GM23338 (cell line): ENCODE results near the gene SNCA. TPM values are rescaled to one million over a fixed set of nuclear protein-coding genes. Genes with fewer than 3 reads are reported as not detected.

Experiments used
- ATAC-seq: fragments of 200-7000 bp; cut with Tn5 transposase; 3 replicates; pipeline ENCODE4 v1.9.1; 2020
- DNase-seq: peaks from one replicate; pipeline ENCODE4 v3.0.0-alpha.2; 2015; ENCODE audit warnings: low spot score
- H2AFZ ChIP-seq: fragments of 200-600 bp; sonication (generic); 2 replicates; pipeline ENCODE4 v1.8.0; 2016; ENCODE audit warnings: antibody characterized with exemption, mild to moderate bottlenecking, moderate library complexity
- H3F3A ChIP-seq: fragments of 200-600 bp; sonication (generic); replicated peaks from 2 replicates; pipeline ENCODE4 v1.8.0; 2017; ENCODE audit warnings: antibody characterized with exemption, mixed run types, low read depth
- H3K27ac ChIP-seq: fragments of 200-600 bp; sonication (generic); 2 replicates; pipeline ENCODE4 v1.6.1; 2016; ENCODE audit warnings: low read depth
- H3K27me3 ChIP-seq: fragments of 200-600 bp; sonication (generic); 2 replicates; pipeline ENCODE4 v1.8.0; 2016; ENCODE audit warnings: mild to moderate bottlenecking, mixed run types, moderate library complexity; ENCODE audit not compliant: insufficient read depth
- H3K36me3 ChIP-seq: fragments of 200-600 bp; sonication (generic); 2 replicates; pipeline ENCODE4 v1.8.0; 2016; ENCODE audit warnings: mild to moderate bottlenecking; ENCODE audit not compliant: insufficient read depth
- H3K4me1 ChIP-seq: fragments of 200-600 bp; sonication (generic); 2 replicates; pipeline ENCODE4 v1.8.0; 2016; ENCODE audit warnings: mild to moderate bottlenecking, moderate library complexity; ENCODE audit not compliant: insufficient read depth
- H3K4me2 ChIP-seq: fragments of 200-600 bp; sonication (generic); 2 replicates; pipeline ENCODE4 v1.7.1; 2017; ENCODE audit warnings: mixed run types
- H3K4me3 ChIP-seq: fragments of 200-600 bp; sonication (generic); 2 replicates; pipeline ENCODE4 v1.6.1; 2016; ENCODE audit warnings: mixed run types
- H3K79me2 ChIP-seq: fragments of 200-600 bp; sonication (generic); replicated peaks from 2 replicates; pipeline ENCODE4 v1.8.0; 2017; ENCODE audit warnings: mild to moderate bottlenecking; ENCODE audit not compliant: insufficient read depth
- H3K9me2 ChIP-seq: fragments of 200-600 bp; sonication (generic); 2 replicates; pipeline ENCODE4 v1.8.0; 2017; ENCODE audit not compliant: insufficient read depth
- H4K20me1 ChIP-seq: fragments of 200-600 bp; sonication (generic); replicated peaks from 2 replicates; pipeline ENCODE4 v1.8.0; 2017; ENCODE audit warnings: mild to moderate bottlenecking; ENCODE audit not compliant: insufficient read depth
- H3K27ac Mint-ChIP-seq: 2 replicates; pipeline ENCODE4 v1.8.0; 2020; ENCODE audit warnings: inconsistent platforms, mild to moderate bottlenecking, moderate library complexity, mixed read lengths
- H3K27me3 Mint-ChIP-seq: 3 replicates; pipeline ENCODE4 v1.8.0; 2022; ENCODE audit warnings: low read depth, mild to moderate bottlenecking, moderate library complexity, mixed read lengths, inconsistent platforms; ENCODE audit not compliant: insufficient read depth, poor library complexity
- H3K36me3 Mint-ChIP-seq: 3 replicates; pipeline ENCODE4 v1.8.0; 2021; ENCODE audit warnings: low read depth, mild to moderate bottlenecking, inconsistent platforms, moderate library complexity, mixed read lengths
- H3K4me1 Mint-ChIP-seq: 3 replicates; pipeline ENCODE4 v1.8.0; 2020; ENCODE audit warnings: mild to moderate bottlenecking, inconsistent platforms, mixed read lengths
- H3K4me3 Mint-ChIP-seq: 3 replicates; pipeline ENCODE4 v1.8.0; 2021; ENCODE audit warnings: moderate library complexity, mild to moderate bottlenecking, inconsistent platforms, mixed read lengths
- H3K9me3 Mint-ChIP-seq: 3 replicates; pipeline ENCODE4 v1.8.0; 2020; ENCODE audit warnings: moderate library complexity, mild to moderate bottlenecking, inconsistent platforms, mixed read lengths
- CREB1 ChIP-seq: fragments of 250-450 bp; sonication (Bioruptor Pico); IDR thresholded peaks from 2 replicates; pipeline ENCODE4 v1.5.0; 2020; ENCODE audit warnings: low read depth, mild to moderate bottlenecking, moderate library complexity
- ETS1 ChIP-seq: IDR thresholded peaks from 2 replicates; pipeline ENCODE4 v1.6.1; 2016; ENCODE audit warnings: antibody characterized with exemption
- EZH2 ChIP-seq: fragments of 200-600 bp; sonication (generic); IDR thresholded peaks from one replicate; pipeline ENCODE4 v1.8.0; 2017; ENCODE audit warnings: antibody characterized with exemption, mild to moderate bottlenecking, low read depth; ENCODE audit not compliant: unreplicated experiment
- EZH2phosphoT487 ChIP-seq: fragments of 200-600 bp; sonication (generic); IDR thresholded peaks from one replicate; pipeline ENCODE4 v1.8.1; 2018; ENCODE audit warnings: antibody characterized with exemption; ENCODE audit not compliant: unreplicated experiment
- NANOG ChIP-seq: IDR thresholded peaks from 2 replicates; pipeline ENCODE4 v1.6.1; 2016; ENCODE audit warnings: antibody characterized with exemption, borderline replicate concordance
- POLR2AphosphoS5 ChIP-seq: IDR thresholded peaks from 2 replicates; pipeline ENCODE4 v1.6.1; 2016; ENCODE audit warnings: antibody characterized with exemption, low read depth
- STAT1 ChIP-seq: IDR thresholded peaks from one replicate; pipeline ENCODE4 v1.6.1; 2016; ENCODE audit warnings: antibody characterized with exemption; ENCODE audit not compliant: unreplicated experiment
- polyA plus RNA-seq: library from polyadenylated mRNA; unstranded; fragments of >200 nt; fragmentation: Nextera tagmentation; extraction: Ambion mirVana; gene quantifications from 2 replicates; pipeline ENCODE4 v1.2.1, GENCODE V29; 2016
- total RNA-seq: library from RNA; depleted of rRNA; stranded (reverse); fragments of >200 nt; shearing (Covaris generic); gene quantifications from 2 replicates; pipeline ENCODE4 v1.2.3, GENCODE V29; 2014
- TF ChIP-seq, protein P1 (sequence below): fragments of 250-450 bp; sonication (Bioruptor Pico); IDR thresholded peaks from 2 replicates; pipeline ENCODE4 v1.5.0; 2020; ENCODE audit warnings: mild to moderate bottlenecking, moderate library complexity
- TF ChIP-seq, protein P2 (sequence below): IDR thresholded peaks from one replicate; pipeline ENCODE4 v1.6.1; 2018; ENCODE audit warnings: antibody characterized with exemption; ENCODE audit not compliant: unreplicated experiment
- TF ChIP-seq, protein P3 (sequence below), 2 experiments: fragments of 200-600 bp in 1 of 2; sonication (generic) in 1 of 2; conservative IDR thresholded peaks; 2 replicates each; pipeline versions ENCODE4 v1.5.1 to v1.6.1; 2016 to 2017; ENCODE audit warnings: antibody characterized with exemption in 2 of 2, low read depth in 2 of 2, mild to moderate bottlenecking in 2 of 2, moderate library complexity in 1 of 2

SNCA gene
- total and polyA plus RNA-seq, 2 experiments from 2014 or later: 15.6 to 31.1 TPM

- no peaks in the 10 kb centered on the region for H3K36me3 Mint-ChIP-seq
- H3K27me3 Mint-ChIP-seq: no peaks in the 10 kb centered on the region
- ATAC-seq: no peak
- H3K4me2 ChIP-seq: no peak overlapping the region
- H3K36me3 ChIP-seq: no peaks in the 10 kb centered on the region
- TF ChIP-seq ETS1: no peak
- no peak for TF ChIP-seq POLR2AphosphoS5
- TF ChIP-seq, protein P1, sequence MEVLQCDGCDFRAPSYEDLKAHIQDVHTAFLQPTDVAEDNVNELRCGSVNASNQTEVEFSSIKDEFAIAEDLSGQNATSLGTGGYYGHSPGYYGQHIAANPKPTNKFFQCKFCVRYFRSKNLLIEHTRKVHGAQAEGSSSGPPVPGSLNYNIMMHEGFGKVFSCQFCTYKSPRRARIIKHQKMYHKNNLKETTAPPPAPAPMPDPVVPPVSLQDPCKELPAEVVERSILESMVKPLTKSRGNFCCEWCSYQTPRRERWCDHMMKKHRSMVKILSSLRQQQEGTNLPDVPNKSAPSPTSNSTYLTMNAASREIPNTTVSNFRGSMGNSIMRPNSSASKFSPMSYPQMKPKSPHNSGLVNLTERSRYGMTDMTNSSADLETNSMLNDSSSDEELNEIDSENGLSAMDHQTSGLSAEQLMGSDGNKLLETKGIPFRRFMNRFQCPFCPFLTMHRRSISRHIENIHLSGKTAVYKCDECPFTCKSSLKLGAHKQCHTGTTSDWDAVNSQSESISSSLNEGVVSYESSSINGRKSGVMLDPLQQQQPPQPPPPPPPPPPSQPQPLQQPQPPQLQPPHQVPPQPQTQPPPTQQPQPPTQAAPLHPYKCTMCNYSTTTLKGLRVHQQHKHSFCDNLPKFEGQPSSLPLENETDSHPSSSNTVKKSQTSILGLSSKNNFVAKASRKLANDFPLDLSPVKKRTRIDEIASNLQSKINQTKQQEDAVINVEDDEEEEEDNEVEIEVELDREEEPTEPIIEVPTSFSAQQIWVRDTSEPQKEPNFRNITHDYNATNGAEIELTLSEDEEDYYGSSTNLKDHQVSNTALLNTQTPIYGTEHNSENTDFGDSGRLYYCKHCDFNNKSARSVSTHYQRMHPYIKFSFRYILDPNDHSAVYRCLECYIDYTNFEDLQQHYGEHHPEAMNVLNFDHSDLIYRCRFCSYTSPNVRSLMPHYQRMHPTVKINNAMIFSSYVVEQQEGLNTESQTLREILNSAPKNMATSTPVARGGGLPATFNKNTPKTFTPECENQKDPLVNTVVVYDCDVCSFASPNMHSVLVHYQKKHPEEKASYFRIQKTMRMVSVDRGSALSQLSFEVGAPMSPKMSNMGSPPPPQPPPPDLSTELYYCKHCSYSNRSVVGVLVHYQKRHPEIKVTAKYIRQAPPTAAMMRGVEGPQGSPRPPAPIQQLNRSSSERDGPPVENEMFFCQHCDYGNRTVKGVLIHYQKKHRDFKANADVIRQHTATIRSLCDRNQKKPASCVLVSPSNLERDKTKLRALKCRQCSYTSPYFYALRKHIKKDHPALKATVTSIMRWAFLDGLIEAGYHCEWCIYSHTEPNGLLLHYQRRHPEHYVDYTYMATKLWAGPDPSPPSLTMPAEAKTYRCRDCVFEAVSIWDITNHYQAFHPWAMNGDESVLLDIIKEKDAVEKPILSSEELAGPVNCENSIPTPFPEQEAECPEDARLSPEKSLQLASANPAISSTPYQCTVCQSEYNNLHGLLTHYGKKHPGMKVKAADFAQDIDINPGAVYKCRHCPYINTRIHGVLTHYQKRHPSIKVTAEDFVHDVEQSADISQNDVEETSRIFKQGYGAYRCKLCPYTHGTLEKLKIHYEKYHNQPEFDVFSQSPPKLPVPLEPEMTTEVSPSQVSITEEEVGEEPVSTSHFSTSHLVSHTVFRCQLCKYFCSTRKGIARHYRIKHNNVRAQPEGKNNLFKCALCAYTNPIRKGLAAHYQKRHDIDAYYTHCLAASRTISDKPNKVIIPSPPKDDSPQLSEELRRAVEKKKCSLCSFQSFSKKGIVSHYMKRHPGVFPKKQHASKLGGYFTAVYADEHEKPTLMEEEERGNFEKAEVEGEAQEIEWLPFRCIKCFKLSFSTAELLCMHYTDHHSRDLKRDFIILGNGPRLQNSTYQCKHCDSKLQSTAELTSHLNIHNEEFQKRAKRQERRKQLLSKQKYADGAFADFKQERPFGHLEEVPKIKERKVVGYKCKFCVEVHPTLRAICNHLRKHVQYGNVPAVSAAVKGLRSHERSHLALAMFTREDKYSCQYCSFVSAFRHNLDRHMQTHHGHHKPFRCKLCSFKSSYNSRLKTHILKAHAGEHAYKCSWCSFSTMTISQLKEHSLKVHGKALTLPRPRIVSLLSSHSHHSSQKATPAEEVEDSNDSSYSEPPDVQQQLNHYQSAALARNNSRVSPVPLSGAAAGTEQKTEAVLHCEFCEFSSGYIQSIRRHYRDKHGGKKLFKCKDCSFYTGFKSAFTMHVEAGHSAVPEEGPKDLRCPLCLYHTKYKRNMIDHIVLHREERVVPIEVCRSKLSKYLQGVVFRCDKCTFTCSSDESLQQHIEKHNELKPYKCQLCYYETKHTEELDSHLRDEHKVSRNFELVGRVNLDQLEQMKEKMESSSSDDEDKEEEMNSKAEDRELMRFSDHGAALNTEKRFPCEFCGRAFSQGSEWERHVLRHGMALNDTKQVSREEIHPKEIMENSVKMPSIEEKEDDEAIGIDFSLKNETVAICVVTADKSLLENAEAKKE (CRISPR knock-in tag): no peak
- no peak for TF ChIP-seq NANOG
- TF ChIP-seq EZH2phosphoT487: no peak
- TF ChIP-seq STAT1: no peak
- TF ChIP-seq, protein P2, sequence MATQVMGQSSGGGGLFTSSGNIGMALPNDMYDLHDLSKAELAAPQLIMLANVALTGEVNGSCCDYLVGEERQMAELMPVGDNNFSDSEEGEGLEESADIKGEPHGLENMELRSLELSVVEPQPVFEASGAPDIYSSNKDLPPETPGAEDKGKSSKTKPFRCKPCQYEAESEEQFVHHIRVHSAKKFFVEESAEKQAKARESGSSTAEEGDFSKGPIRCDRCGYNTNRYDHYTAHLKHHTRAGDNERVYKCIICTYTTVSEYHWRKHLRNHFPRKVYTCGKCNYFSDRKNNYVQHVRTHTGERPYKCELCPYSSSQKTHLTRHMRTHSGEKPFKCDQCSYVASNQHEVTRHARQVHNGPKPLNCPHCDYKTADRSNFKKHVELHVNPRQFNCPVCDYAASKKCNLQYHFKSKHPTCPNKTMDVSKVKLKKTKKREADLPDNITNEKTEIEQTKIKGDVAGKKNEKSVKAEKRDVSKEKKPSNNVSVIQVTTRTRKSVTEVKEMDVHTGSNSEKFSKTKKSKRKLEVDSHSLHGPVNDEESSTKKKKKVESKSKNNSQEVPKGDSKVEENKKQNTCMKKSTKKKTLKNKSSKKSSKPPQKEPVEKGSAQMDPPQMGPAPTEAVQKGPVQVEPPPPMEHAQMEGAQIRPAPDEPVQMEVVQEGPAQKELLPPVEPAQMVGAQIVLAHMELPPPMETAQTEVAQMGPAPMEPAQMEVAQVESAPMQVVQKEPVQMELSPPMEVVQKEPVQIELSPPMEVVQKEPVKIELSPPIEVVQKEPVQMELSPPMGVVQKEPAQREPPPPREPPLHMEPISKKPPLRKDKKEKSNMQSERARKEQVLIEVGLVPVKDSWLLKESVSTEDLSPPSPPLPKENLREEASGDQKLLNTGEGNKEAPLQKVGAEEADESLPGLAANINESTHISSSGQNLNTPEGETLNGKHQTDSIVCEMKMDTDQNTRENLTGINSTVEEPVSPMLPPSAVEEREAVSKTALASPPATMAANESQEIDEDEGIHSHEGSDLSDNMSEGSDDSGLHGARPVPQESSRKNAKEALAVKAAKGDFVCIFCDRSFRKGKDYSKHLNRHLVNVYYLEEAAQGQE: no peak
- TF ChIP-seq, protein P3, sequence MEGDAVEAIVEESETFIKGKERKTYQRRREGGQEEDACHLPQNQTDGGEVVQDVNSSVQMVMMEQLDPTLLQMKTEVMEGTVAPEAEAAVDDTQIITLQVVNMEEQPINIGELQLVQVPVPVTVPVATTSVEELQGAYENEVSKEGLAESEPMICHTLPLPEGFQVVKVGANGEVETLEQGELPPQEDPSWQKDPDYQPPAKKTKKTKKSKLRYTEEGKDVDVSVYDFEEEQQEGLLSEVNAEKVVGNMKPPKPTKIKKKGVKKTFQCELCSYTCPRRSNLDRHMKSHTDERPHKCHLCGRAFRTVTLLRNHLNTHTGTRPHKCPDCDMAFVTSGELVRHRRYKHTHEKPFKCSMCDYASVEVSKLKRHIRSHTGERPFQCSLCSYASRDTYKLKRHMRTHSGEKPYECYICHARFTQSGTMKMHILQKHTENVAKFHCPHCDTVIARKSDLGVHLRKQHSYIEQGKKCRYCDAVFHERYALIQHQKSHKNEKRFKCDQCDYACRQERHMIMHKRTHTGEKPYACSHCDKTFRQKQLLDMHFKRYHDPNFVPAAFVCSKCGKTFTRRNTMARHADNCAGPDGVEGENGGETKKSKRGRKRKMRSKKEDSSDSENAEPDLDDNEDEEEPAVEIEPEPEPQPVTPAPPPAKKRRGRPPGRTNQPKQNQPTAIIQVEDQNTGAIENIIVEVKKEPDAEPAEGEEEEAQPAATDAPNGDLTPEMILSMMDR (conservative IDR thresholded peaks at IDR 0.05; ENCODE audit: low read depth in 2 of 2): no peak
- TF ChIP-seq EZH2: no peak
- TF ChIP-seq CREB1 (CRISPR knock-in tag): no peak
- H3F3A ChIP-seq: no peaks in the 10 kb centered on the region
- DNase-seq: no peak
- no peak overlapping the region for H3K27ac ChIP-seq
- no peaks in the 10 kb centered on the region for H4K20me1 ChIP-seq
- no peaks in the 10 kb centered on the region for H3K9me3 Mint-ChIP-seq
- H3K27me3 ChIP-seq: no peaks in the 10 kb centered on the region
- no peaks in the 10 kb centered on the region for H3K9me2 ChIP-seq
- H3K79me2 ChIP-seq: no peaks in the 10 kb centered on the region
- H3K4me1 ChIP-seq: no peaks in the 10 kb centered on the region; the same call in 1 of the 2 replicates
- H3K4me1 Mint-ChIP-seq: peaks cover 7% of the 10 kb centered on the region
- no peak overlapping the region for H2AFZ ChIP-seq
- no peak overlapping the region for H3K4me3 ChIP-seq
- no peak overlapping the region for H3K27ac Mint-ChIP-seq
- H3K4me3 Mint-ChIP-seq: no peak overlapping the region
Measured at GRCh38 chr4:89716893-89717292, 120.1 kb downstream of the SNCA start.
